GM19324 (cell line): ENCODE measurements around the gene BMP2K.
A peak's percentile ranks its signal among the peaks of the same experiment; 100 is the strongest.

ENCODE experiments used
- ATAC-seq: cut with Tn5 transposase; IDR thresholded peaks from one replicate; pipeline ENCODE4 v1.9.1; 2021; ENCODE audit warnings: mild to moderate bottlenecking, moderate library complexity; ENCODE audit not compliant: unreplicated experiment, low FRiP score

BMP2K gene

GRCh38 chr4:78763763-78764387 is 12.3 kb upstream of the BMP2K start:
- ATAC-seq = no peak

- ATAC-seq = no peak
These were observed 11.6 kb upstream of the BMP2K start for GRCh38 chr4:78764498-78764961.

DNA sequence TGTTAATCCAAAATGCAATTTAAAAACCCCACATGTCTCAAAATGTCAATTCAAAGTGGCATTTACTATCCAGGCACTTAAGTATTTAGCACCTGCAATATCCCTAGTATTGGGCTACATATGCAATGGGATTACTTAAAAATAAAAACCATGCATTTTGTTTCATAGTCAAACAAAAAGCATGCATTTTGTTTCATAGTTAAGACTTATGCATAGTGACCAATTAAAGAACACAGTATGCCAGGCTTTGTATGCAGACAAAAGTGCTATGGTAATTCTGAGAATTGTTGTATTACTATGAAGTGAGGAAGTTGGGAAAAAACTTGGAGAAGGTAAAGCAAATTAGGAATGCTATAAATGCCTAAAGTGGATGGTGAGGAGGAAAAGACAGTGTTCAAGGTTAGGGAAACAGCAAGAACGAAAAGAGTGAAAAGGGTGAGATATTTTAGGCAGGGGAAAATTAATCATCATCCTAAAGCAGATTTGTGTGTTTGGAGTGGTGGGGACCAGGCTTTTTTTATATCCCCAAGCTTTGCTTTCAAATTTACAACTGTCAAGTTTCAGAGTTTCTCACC is 10.6 kb upstream of the BMP2K start:
- no peak for ATAC-seq

- ATAC-seq = no peak
These were observed 10.1 kb upstream of the BMP2K start for GRCh38 chr4:78766026-78766425.

DNA sequence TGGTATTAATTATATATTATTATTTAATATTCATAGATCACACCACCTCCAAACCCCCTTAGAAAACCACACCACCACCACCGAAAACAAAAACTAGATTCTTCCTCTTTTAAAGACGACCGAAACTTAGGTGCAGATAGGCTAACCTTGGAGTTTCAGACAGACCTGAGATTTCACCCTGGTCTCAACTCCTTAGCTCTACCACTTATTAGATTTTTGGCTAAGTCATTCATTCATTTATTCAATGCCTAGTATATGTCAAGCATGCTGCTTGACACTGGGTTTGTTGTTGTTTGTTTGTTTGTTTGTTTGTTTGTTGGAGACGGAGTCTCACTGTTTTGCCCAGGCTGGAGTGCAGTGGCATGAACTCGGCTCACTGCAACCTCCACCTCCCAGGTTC is 9.5 kb upstream of the BMP2K start:
- peak; percentile 77 for ATAC-seq

- peak; percentile 51 for ATAC-seq
These were observed 8.8 kb upstream of the BMP2K start for GRCh38 chr4:78767350-78767749.

GRCh38 chr4:78768452-78769180 is 7.5 kb upstream of the BMP2K start:
- no peak for ATAC-seq

DNA sequence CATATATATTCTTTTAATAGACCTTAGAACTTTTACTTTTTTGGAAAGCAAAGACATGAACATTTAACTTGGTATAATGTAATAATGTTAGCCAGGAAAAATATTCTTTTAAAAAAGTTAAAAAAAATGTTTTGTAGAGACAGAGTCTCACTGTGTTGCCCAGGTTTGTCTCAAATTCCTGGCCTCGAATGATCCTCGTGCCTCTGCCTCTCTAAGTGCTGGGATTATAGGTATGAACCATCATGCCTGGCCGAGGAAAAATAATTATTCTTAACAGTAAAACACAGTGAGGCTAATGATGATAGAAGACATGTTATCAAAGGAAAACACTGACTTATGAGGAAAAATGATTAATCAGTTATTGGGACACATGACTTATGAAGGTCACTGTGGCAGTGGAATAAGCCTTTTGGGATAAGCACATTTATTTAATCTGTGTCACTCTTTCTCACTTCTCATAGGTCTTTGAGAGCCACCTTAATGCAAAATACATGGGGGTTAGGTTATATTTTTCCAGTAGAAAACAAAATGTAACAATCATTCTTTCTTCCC is 6.0 kb upstream of the BMP2K start:
- no peak for ATAC-seq

DNA sequence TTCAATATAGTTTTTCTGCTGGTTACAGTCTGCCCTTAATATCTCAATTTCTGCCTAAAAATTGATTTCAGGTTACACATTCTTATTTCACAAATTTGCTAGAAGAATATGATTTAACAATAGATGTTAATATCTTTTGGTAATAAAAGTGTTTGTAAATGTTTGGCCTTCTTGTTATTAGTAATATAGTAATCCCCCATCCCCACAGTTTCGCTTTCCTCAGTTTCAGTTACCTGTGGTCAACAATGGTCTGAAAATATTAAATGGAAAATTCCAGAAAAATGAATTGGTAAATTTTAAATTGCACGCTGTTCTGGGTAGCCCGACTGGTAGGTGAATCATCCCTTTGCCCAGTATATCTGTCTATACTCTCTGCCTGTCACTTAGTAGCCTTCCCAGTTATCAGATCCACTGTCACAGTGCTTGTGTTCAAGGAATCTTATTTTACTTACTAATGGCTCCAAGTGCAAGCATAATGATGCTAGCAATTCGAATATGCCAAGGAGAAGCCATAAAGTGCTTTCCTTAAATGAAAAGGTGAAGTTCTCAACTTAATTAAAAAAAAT is 3.5 kb upstream of the BMP2K start:
- ATAC-seq = no peak

GRCh38 chr4:78774417-78774816 is 1.7 kb upstream of the BMP2K start:
- no peak for ATAC-seq

DNA sequence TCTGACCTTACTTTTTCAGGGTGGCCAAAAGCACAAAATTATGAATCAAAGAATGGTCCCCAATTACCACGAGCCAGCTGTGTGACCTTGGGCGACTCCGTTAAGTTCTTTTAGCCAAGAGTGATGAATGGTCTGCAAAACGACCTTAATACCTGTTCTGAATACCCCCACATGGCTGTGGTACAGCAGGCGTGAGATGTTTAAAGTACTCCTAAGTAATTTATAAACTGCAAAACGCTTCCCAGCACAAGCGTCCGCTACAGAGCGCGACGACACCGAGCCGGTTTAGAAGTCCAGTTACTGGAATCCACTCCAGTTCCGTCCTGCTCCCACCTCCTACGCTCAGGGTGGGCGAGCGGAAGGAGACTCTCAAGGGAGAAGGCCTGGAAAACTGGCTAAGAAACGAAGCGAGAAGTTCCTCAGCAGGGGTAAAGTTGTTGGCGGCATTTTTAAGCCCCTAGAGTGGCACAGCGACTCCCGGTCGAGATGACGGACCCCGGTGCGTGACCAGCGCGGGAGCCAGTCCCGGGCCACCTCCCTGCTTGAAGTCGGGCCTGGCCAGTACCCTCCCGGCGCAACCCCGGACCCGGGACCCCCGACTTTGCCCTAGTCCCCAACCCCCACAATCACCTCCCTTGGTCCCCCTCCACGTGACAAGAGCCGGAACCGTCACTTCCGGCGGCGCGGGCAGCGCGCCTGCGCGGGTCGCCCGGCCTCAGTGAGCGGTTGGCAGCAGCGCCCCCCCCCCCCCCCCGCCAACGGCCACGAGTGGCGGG is 659 bp upstream of the BMP2K start:
- peak; percentile 73 for ATAC-seq

DNA sequence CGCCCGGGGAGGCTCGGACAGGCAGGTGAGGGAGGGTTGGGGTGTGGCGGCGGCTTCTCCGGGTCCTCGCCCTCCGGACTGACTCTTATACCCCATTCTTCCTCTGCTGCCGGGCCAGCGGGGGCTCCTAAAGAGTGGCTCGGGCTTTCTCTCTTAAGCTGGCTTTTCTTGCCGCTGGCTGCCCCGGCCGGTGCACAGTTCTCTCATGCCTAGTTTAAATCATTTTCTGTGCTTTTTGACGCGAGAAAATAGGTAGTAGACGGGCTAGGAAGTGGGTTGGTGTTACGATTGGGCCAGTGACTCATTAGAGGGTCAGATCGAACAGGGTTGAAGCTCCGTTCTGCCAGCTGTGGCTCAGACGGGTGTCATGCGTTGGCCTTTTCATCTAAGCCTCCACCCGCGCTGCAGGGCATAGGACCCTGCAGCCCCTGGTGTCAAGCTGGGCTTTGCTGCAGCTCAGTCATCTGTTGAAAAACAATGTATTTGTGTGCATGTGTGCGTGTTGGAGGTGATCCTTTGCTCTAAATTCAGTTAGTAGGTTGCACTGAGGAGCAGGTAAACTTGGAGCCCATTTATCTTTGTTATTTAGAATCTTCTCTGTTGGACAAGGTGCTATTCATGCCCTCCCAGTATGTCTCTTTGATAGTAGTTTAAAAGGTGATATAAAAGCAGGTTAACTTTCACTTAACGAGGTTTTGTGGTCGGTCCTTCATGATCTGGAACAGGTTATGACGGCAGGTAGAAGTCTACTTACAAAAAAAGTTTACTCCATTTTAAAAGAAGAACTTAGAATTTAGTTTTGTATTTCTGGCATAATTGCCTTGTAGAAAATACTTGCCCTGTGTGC is 802 bp downstream of the BMP2K start:
- ATAC-seq = peak; percentile 38

DNA sequence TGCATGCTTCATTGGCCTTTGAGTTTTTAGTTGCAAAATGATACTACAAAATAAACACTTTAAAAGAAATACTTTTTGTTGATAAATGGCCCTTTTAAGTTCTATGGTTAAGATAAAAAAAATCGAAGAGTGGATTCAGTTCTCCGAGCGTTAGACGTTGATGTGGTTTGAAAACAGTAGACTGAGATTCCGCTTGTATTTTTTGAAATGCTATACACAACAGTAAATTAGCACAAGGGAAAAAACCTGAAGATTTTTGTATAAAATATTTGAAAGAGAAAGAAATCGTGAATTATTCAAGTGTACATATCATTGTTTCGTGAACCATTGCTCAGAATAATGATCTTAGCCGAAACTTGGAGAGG is 1.4 kb downstream of the BMP2K start:
- ATAC-seq = no peak

DNA sequence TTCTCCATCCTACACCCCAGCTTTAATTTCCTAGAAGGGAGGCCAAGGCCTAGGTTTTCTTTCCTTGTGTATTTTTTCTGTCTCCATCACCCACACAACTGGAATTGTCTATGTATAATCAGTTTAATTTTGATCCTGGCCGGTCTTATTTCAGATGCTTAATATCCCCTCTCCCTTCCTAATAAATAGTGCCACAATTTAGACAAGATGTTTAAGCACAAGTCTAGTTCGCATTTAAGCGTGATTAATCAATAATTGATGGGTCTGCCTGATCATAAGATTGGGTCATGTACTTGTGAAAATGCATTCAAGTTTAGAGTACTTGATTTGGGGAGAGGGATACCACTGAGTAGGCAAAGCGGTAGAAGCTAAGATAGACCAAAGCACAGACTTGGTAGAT is 2.4 kb downstream of the BMP2K start:
- ATAC-seq = no peak

DNA sequence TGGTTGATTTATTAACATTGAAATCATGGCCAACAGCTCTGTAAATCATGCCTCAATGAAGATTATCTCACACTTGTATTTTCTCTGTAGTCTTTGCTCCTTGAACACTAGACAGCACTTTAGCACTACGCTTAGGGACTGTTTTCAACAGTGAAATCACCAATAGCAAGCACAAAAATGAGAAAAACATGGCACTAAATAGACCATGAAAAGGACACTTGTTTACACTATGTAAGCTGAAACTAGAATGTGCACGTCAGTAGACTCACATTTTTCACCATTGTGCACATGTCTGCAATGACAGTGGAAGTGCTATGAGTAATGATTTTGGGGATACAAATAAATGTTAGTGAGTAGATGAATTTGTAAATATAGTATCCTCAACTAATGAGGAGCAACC is 3.1 kb downstream of the BMP2K start:
- ATAC-seq = no peak

DNA sequence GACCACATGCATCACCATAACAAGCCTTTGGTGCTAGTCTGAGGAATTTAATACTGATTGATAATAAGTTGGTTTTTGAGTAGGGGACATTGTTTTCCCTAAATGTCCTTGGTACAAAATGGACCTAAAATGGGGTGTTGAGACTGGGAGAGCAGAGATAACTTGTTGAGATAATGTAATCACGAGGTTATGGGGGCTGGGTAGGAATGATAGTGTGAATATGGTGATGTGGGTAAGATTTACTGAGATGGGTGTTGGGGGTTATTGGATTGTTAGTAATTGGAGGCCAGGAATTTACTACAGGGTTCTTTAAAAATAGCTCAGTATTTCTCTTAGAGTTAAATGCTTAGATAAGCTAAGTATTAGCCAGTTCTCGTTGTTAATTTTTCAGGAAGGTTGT is 3.9 kb downstream of the BMP2K start:
- ATAC-seq = no peak

- no peak for ATAC-seq
These were observed 5.0 kb downstream of the BMP2K start for GRCh38 chr4:78781139-78781538.

DNA sequence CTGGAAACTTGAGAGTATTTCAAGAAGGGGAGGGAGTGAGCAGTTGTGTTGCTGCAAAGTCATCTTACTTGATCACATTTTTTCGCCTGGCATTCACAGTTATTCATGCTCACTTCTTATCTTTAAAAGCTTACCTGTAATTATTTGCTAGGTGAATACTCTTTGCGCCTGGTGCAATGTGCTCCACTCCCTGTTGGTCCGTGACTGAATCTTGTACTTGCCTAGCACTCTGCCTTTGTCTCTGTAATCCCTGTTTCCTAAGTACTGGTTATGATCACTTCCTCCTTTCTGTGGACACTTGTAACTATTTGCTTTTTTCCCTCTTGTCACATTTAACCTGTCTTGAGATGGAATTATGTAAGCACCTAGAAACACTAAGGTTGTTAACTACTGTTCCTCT is 5.8 kb downstream of the BMP2K start:
- no peak for ATAC-seq

GRCh38 chr4:78784236-78784865 is 8.2 kb downstream of the BMP2K start:
- no peak for ATAC-seq
